PC-3 (cell line): ENCODE measurements around the gene FAM181B. TPM values are rescaled to one million over a fixed set of nuclear protein-coding genes. Genes with fewer than 3 reads are reported as not detected.

Source experiments
- ATAC-seq: fragments of 200-7000 bp; cut with Tn5 transposase; 2 replicates; pipeline ENCODE4 v1.9.1; 2020; ENCODE audit warnings: mild to moderate bottlenecking, moderate library complexity
- BruUV-seq: library from RNA; stranded (reverse); fragments of 400-500 nt; replicated peaks from 2 replicates; lab custom pipeline; 2021; lab: Mats Ljungman, UMichigan
- CTCF ChIA-PET: fragments of 300-600 bp; sonication (Branson Sonifier 250); formaldehyde crosslinking; loops from one replicate; lab custom pipeline; 2022; ENCODE audit warnings: antibody characterized with exemption; lab: Charles Lee
- POLR2A ChIA-PET: fragments of 300-600 bp; sonication (Branson Sonifier 250); formaldehyde crosslinking; loops from one replicate; lab custom pipeline; 2022; ENCODE audit warnings: antibody characterized with exemption; ENCODE audit not compliant: unreplicated experiment; lab: Charles Lee
- DNase-seq: peaks from one replicate; pipeline ENCODE4 v3.0.0-alpha.2; 2015
- H2AFZ ChIP-seq: fragments of 300-600 bp; sonication (generic); 2 replicates; pipeline ENCODE4 v1.6.0; 2016; ENCODE audit warnings: antibody characterized with exemption, low read length
- H3F3A ChIP-seq: fragments of 300-600 bp; sonication (generic); one replicate; pipeline ENCODE4 v1.6.0; 2017; ENCODE audit warnings: antibody characterized with exemption, low read length, control low read depth, mild to moderate bottlenecking; ENCODE audit not compliant: unreplicated experiment
- H3K27ac ChIP-seq: fragments of 300-600 bp; sonication (generic); 2 replicates; pipeline ENCODE4 v1.5.1; 2016; ENCODE audit warnings: mild to moderate bottlenecking, low read length
- H3K27me3 ChIP-seq: fragments of 300-600 bp; sonication (generic); 2 replicates; pipeline ENCODE4 v1.6.1; 2016; ENCODE audit warnings: low read length, mixed read lengths
- H3K36me3 ChIP-seq: fragments of 300-600 bp; sonication (generic); 2 replicates; pipeline ENCODE4 v1.6.1; 2016; ENCODE audit warnings: low read depth, mixed run types, low read length, mixed read lengths
- H3K4me1 ChIP-seq: fragments of 300-600 bp; sonication (generic); 2 replicates; pipeline ENCODE4 v1.5.1; 2016; ENCODE audit warnings: low read length; ENCODE audit not compliant: insufficient read depth
- H3K4me2 ChIP-seq: fragments of 300-600 bp; sonication (generic); 2 replicates; pipeline ENCODE4 v1.6.0; 2016; ENCODE audit warnings: low read length
- H3K4me3 ChIP-seq: fragments of 300-600 bp; sonication (generic); 2 replicates; pipeline ENCODE4 v1.5.1; 2016; ENCODE audit warnings: mild to moderate bottlenecking, low read length, mixed read lengths
- H3K79me2 ChIP-seq: fragments of 300-600 bp; sonication (generic); 2 replicates; pipeline ENCODE4 v1.6.1; 2017; ENCODE audit warnings: low read length, mixed read lengths
- H3K9ac ChIP-seq: fragments of 300-600 bp; sonication (generic); 2 replicates; pipeline ENCODE4 v1.6.0; 2016; ENCODE audit warnings: mild to moderate bottlenecking, low read length
- H3K9me2 ChIP-seq: fragments of 300-600 bp; sonication (generic); replicated peaks from 2 replicates; pipeline ENCODE4 v1.6.1; 2016; ENCODE audit warnings: mixed run types, low read length, mixed read lengths
- H3K9me3 ChIP-seq: fragments of 300-600 bp; sonication (generic); 2 replicates; pipeline ENCODE4 v1.6.1; 2016; ENCODE audit warnings: low read length, mixed read lengths
- H4K20me1 ChIP-seq: fragments of 300-600 bp; sonication (generic); 2 replicates; pipeline ENCODE4 v1.6.1; 2016; ENCODE audit warnings: low read length, mixed read lengths
- CTCF ChIP-seq: fragments of 300-600 bp; sonication (generic); conservative IDR thresholded peaks from 2 replicates; pipeline ENCODE4 v1.5.1; 2017; ENCODE audit warnings: antibody characterized with exemption, low read depth, mild to moderate bottlenecking, low read length
- EZH2 ChIP-seq: fragments of 300-600 bp; sonication (generic); IDR thresholded peaks from one replicate; pipeline ENCODE4 v1.6.1; 2017; ENCODE audit warnings: antibody characterized with exemption, mild to moderate bottlenecking, low read length; ENCODE audit not compliant: unreplicated experiment
- EZH2phosphoT487 ChIP-seq: fragments of 300-600 bp; sonication (generic); IDR thresholded peaks from 2 replicates; pipeline ENCODE4 v1.6.1; 2018; ENCODE audit warnings: mild to moderate bottlenecking, antibody characterized with exemption, low read length, borderline replicate concordance
- intact Hi-C: fragments of 100-400 bp; cut with micrococcal nuclease; formaldehyde crosslinking; loops from 2 replicates; pipeline ENCODE4 v1.9.0; 2023
- total RNA-seq: library from RNA; depleted of rRNA; stranded (reverse); fragments of >200 nt; gene quantifications from 2 replicates; pipeline ENCODE4 v1.2.3, GENCODE V29; 2014

Gene FAM181B
- total RNA-seq, 1 experiment from 2014 or later = not detected

- no peaks in the 10 kb centered on the region for H3F3A ChIP-seq
- no peaks in the 10 kb centered on the region for H3K36me3 ChIP-seq
- no peaks in the 10 kb centered on the region for H4K20me1 ChIP-seq
- no peaks in the 10 kb centered on the region for H3K4me1 ChIP-seq
- no peaks in the 10 kb centered on the region for H3K79me2 ChIP-seq
- no peak overlapping the region for H3K27ac ChIP-seq
- H3K27me3 ChIP-seq = peaks cover 5% of the 10 kb centered on the region; the same call in 1 of the 2 replicates
- POLR2A ChIA-PET = no interaction called here
- BruUV-seq = no TSS peak
- no peaks in the 10 kb centered on the region for H3K9me3 ChIP-seq
- TF ChIP-seq CTCF (no peak), EZH2phosphoT487 (no peak)
- no peak overlapping the region for H3K4me3 ChIP-seq
- H3K4me2 ChIP-seq = no peak overlapping the region
- H3K9ac ChIP-seq = no peak overlapping the region
- ATAC-seq = no peak
- no peak overlapping the region for H2AFZ ChIP-seq
- intact Hi-C loops = no loop called here
- H3K9me2 ChIP-seq = no peaks in the 10 kb centered on the region
- DNase-seq = no peak
- CTCF ChIA-PET = no interaction called here
Measured at GRCh38 chr11:82724026-82724425, 9.6 kb downstream of the FAM181B start.

GRCh38 chr11:82722231-82722630 is 11.4 kb downstream of the FAM181B start:
- peaks cover 5% of the 10 kb centered on the region; the same call in 1 of the 2 replicates for H3K27me3 ChIP-seq
- no peaks in the 10 kb centered on the region for H4K20me1 ChIP-seq
- no peak for DNase-seq
- H2AFZ ChIP-seq = no peak overlapping the region
- H3K9me2 ChIP-seq = no peaks in the 10 kb centered on the region
- ChIA-PET POLR2A (no interaction called here), CTCF (no interaction called here)
- no peaks in the 10 kb centered on the region for H3K36me3 ChIP-seq
- ATAC-seq = no peak
- no peak overlapping the region for H3K9ac ChIP-seq
- no peaks in the 10 kb centered on the region for H3K4me1 ChIP-seq
- TF ChIP-seq EZH2 (no peak), EZH2phosphoT487 (no peak), CTCF (no peak)
- H3K4me3 ChIP-seq = no peak overlapping the region
- no peak overlapping the region for H3K27ac ChIP-seq
- H3F3A ChIP-seq = no peaks in the 10 kb centered on the region
- intact Hi-C loops = no loop called here
- H3K4me2 ChIP-seq = no peak overlapping the region
- no peaks in the 10 kb centered on the region for H3K9me3 ChIP-seq
- no TSS peak for BruUV-seq
- no peaks in the 10 kb centered on the region for H3K79me2 ChIP-seq

GRCh38 chr11:82720267-82721065 is 13.2 kb downstream of the FAM181B start:
- Histone ChIP-seq H3K4me2 (no peak overlapping the region), H2AFZ (peak overlapping the region; percentile 50; the same call in 1 of the 2 replicates), H3K27me3 (peaks cover 1% of the 10 kb centered on the region; the same call in 1 of the 2 replicates), H3F3A (no peaks in the 10 kb centered on the region), H3K79me2 (no peaks in the 10 kb centered on the region), H3K4me1 (no peaks in the 10 kb centered on the region), H3K9ac (no peak overlapping the region), H3K4me3 (no peak overlapping the region), H3K9me2 (no peaks in the 10 kb centered on the region), H3K27ac (no peak overlapping the region), H3K36me3 (no peaks in the 10 kb centered on the region), H3K9me3 (no peaks in the 10 kb centered on the region), H4K20me1 (no peaks in the 10 kb centered on the region)
- DNase-seq (no peak), ATAC-seq (no peak)
- intact Hi-C loops = no loop called here
- POLR2A ChIA-PET = no interaction called here
- TF ChIP-seq EZH2 = no peak
- TF ChIP-seq EZH2phosphoT487 = no peak
- TF ChIP-seq CTCF = no peak
- CTCF ChIA-PET = interaction anchor here (0.6 to 0.7 kb wide), 2 partner anchors 147 to 538 kb away, joined by 3 read pairs; no protein-coding TSS in a partner anchor
- no TSS peak for BruUV-seq
